Loucy (cell line): ENCODE measurements around the gene HSH2D.

Experiments used
- H2AFZ ChIP-seq: fragments of 200-600 bp; sonication (generic); 2 replicates; pipeline ENCODE4 v1.6.0; 2016; ENCODE audit warnings: antibody characterized with exemption, mild to moderate bottlenecking, low read length, moderate library complexity
- H3F3A ChIP-seq: fragments of 200-600 bp; 2 replicates; pipeline ENCODE4 v1.6.0; 2016; ENCODE audit warnings: antibody characterized with exemption, low read depth, mild to moderate bottlenecking
- H3K27me3 ChIP-seq: fragments of 200-600 bp; sonication (generic); 2 replicates; pipeline ENCODE4 v1.6.1; 2014; ENCODE audit warnings: low read length, mild to moderate bottlenecking; ENCODE audit not compliant: insufficient read depth, poor library complexity, severe bottlenecking
- H3K36me3 ChIP-seq: fragments of 200-600 bp; sonication (generic); 2 replicates; pipeline ENCODE4 v1.6.1; 2016; ENCODE audit warnings: low read length; ENCODE audit not compliant: insufficient read depth
- H3K4me1 ChIP-seq: fragments of 200-600 bp; sonication (generic); 2 replicates; pipeline ENCODE4 v1.5.1; 2014; ENCODE audit warnings: low read length, mild to moderate bottlenecking; ENCODE audit not compliant: insufficient read depth, poor library complexity, severe bottlenecking
- H3K4me2 ChIP-seq: fragments of 200-600 bp; sonication (generic); 2 replicates; pipeline ENCODE4 v1.6.0; 2014; ENCODE audit warnings: antibody characterized with exemption, low read length, low read depth, mild to moderate bottlenecking; ENCODE audit not compliant: poor library complexity, severe bottlenecking
- H3K4me3 ChIP-seq: fragments of 200-600 bp; sonication (generic); 2 replicates; pipeline ENCODE4 v1.5.1; 2014; ENCODE audit warnings: low read length, mild to moderate bottlenecking, mixed read lengths; ENCODE audit not compliant: poor library complexity, severe bottlenecking
- H3K79me2 ChIP-seq: fragments of 200-600 bp; sonication (generic); 2 replicates; pipeline ENCODE4 v1.6.1; 2014; ENCODE audit warnings: low read length; ENCODE audit not compliant: insufficient read depth
- H3K9ac ChIP-seq: fragments of 200-600 bp; sonication (generic); 2 replicates; pipeline ENCODE4 v1.6.0; 2014; ENCODE audit warnings: mild to moderate bottlenecking, low read depth, low read length, moderate library complexity; ENCODE audit not compliant: poor library complexity, severe bottlenecking
- H3K9me2 ChIP-seq: fragments of 200-600 bp; sonication (generic); replicated peaks from 2 replicates; pipeline ENCODE4 v1.6.1; 2016; ENCODE audit warnings: low read depth, low read length, mixed read lengths
- H3K9me3 ChIP-seq: fragments of 200-600 bp; sonication (generic); 2 replicates; pipeline ENCODE4 v1.6.1; 2014; ENCODE audit warnings: mild to moderate bottlenecking, antibody characterized with exemption, low read length, low read depth; ENCODE audit not compliant: insufficient read depth
- H4K20me1 ChIP-seq: fragments of 200-600 bp; sonication (generic); 2 replicates; pipeline ENCODE4 v1.6.0; 2014; ENCODE audit warnings: antibody characterized with exemption, low read length, mild to moderate bottlenecking; ENCODE audit not compliant: insufficient read depth, poor library complexity, severe bottlenecking
- EZH2phosphoT487 ChIP-seq: fragments of 200-600 bp; IDR thresholded peaks from 2 replicates; pipeline ENCODE4 v1.6.1; 2018; ENCODE audit warnings: antibody characterized with exemption, mild to moderate bottlenecking, moderate library complexity, borderline replicate concordance
- TF ChIP-seq, protein P1 (sequence below): fragments of 200-600 bp; sonication (generic); conservative IDR thresholded peaks from 2 replicates; pipeline ENCODE4 v1.5.1; 2014; ENCODE audit warnings: mild to moderate bottlenecking, antibody characterized with exemption, low read length

The HSH2D gene

DNA sequence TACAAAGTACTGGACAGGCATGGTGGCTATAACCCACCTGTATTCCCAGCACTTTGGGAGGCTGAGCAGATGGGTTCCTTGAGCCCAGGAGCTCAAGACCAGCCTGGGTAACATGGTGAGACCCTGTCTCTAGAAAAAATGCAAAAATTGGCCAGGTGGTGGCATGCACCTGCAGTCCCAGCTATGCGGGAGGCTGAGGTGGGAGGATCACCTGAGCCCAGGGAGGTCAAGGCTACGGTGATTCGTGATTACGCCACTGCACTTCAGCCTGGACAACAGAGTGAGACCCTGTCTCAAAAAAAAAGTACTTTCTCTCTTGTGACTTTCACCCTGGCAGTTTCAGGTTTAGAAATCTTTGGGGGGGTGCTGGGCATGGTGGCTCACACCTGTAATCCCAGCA lies 43.0 kb upstream of the HSH2D start:
- H3K4me3 ChIP-seq = no peak overlapping the region
- H3K9me3 ChIP-seq = no peaks in the 10 kb centered on the region
- H3K4me2 ChIP-seq = no peak overlapping the region
- peaks cover 30% of the 10 kb centered on the region for H3K79me2 ChIP-seq
- TF ChIP-seq, protein P1, sequence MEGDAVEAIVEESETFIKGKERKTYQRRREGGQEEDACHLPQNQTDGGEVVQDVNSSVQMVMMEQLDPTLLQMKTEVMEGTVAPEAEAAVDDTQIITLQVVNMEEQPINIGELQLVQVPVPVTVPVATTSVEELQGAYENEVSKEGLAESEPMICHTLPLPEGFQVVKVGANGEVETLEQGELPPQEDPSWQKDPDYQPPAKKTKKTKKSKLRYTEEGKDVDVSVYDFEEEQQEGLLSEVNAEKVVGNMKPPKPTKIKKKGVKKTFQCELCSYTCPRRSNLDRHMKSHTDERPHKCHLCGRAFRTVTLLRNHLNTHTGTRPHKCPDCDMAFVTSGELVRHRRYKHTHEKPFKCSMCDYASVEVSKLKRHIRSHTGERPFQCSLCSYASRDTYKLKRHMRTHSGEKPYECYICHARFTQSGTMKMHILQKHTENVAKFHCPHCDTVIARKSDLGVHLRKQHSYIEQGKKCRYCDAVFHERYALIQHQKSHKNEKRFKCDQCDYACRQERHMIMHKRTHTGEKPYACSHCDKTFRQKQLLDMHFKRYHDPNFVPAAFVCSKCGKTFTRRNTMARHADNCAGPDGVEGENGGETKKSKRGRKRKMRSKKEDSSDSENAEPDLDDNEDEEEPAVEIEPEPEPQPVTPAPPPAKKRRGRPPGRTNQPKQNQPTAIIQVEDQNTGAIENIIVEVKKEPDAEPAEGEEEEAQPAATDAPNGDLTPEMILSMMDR = no peak
- TF ChIP-seq EZH2phosphoT487 = no peak
- no peaks in the 10 kb centered on the region for H3K4me1 ChIP-seq
- H3F3A ChIP-seq = peaks cover 10% of the 10 kb centered on the region; the same call in 1 of the 2 replicates
- no peaks in the 10 kb centered on the region for H3K27me3 ChIP-seq
- H3K9ac ChIP-seq = no peak overlapping the region
- H4K20me1 ChIP-seq = peaks cover 42% of the 10 kb centered on the region
- peaks cover 80% of the 10 kb centered on the region for H3K36me3 ChIP-seq
- no peaks in the 10 kb centered on the region for H3K9me2 ChIP-seq
- H2AFZ ChIP-seq = no peak overlapping the region

- no peak overlapping the region for H3K4me3 ChIP-seq
- no peaks in the 10 kb centered on the region for H3K27me3 ChIP-seq
- H3K9me2 ChIP-seq = no peaks in the 10 kb centered on the region
- no peaks in the 10 kb centered on the region for H3K9me3 ChIP-seq
- H3K79me2 ChIP-seq = peaks cover 11% of the 10 kb centered on the region; the same call in 1 of the 2 replicates
- H3F3A ChIP-seq = peaks cover 3% of the 10 kb centered on the region; the same call in 1 of the 2 replicates
- H3K4me1 ChIP-seq = no peaks in the 10 kb centered on the region
- H4K20me1 ChIP-seq = peaks cover 17% of the 10 kb centered on the region
- no peak overlapping the region for H3K9ac ChIP-seq
- H2AFZ ChIP-seq = no peak overlapping the region
- H3K4me2 ChIP-seq = no peak overlapping the region
- TF ChIP-seq EZH2phosphoT487 = no peak
- TF ChIP-seq, protein P1 = no peak
- peaks cover 40% of the 10 kb centered on the region for H3K36me3 ChIP-seq
Measured at GRCh38 chr19:16104722-16105121, 38.8 kb upstream of the HSH2D start.

DNA sequence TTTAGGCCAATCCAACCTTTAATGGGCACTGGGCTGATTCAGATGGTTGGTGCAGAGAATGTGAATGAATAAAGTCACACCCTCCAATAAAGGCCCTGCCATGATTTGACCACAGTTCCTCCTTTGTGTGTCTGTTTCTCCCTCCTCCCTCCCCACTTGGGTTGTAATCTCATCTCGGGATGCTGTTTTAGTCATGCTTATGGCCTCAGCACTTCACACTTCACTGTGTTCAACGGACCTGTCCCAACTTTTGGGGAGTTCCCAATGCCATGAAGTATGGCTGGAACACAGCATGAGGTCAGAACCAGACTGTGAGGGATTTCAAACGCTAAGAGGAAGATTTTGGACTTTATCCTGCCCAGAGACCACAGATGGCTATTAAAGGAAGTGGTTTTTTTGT lies 37.4 kb upstream of the HSH2D start:
- TF ChIP-seq EZH2phosphoT487 = no peak
- TF ChIP-seq, protein P1 = no peak
- no peaks in the 10 kb centered on the region for H3K9me2 ChIP-seq
- no peaks in the 10 kb centered on the region for H3K27me3 ChIP-seq
- no peak overlapping the region for H3K4me2 ChIP-seq
- peaks cover 5% of the 10 kb centered on the region for H3K4me1 ChIP-seq
- H3K36me3 ChIP-seq = peaks cover 27% of the 10 kb centered on the region
- H3K9ac ChIP-seq = no peak overlapping the region
- H3F3A ChIP-seq = peaks cover 3% of the 10 kb centered on the region; the same call in 1 of the 2 replicates
- no peaks in the 10 kb centered on the region for H3K9me3 ChIP-seq
- no peak overlapping the region for H3K4me3 ChIP-seq
- H2AFZ ChIP-seq = no peak overlapping the region
- peaks cover 7% of the 10 kb centered on the region for H4K20me1 ChIP-seq
- peaks cover 7% of the 10 kb centered on the region for H3K79me2 ChIP-seq
